ENCODE measurements around the gene MAP1LC3C. TPM values are rescaled to one million over a fixed set of nuclear protein-coding genes. Genes with fewer than 3 reads are reported as not detected.

MAP1LC3C gene
- polyA plus RNA-seq, 1 experiment: 0.23 TPM

- POLR2A ChIA-PET: interaction anchor here (0.7 kb wide), 1 partner anchor 67 kb away, joined by 3 read pairs; no protein-coding TSS in a partner anchor
- TF ChIP-seq, protein P1, sequence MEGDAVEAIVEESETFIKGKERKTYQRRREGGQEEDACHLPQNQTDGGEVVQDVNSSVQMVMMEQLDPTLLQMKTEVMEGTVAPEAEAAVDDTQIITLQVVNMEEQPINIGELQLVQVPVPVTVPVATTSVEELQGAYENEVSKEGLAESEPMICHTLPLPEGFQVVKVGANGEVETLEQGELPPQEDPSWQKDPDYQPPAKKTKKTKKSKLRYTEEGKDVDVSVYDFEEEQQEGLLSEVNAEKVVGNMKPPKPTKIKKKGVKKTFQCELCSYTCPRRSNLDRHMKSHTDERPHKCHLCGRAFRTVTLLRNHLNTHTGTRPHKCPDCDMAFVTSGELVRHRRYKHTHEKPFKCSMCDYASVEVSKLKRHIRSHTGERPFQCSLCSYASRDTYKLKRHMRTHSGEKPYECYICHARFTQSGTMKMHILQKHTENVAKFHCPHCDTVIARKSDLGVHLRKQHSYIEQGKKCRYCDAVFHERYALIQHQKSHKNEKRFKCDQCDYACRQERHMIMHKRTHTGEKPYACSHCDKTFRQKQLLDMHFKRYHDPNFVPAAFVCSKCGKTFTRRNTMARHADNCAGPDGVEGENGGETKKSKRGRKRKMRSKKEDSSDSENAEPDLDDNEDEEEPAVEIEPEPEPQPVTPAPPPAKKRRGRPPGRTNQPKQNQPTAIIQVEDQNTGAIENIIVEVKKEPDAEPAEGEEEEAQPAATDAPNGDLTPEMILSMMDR (IDR thresholded peaks at IDR 0.05; ENCODE audit: insufficient read depth, low read depth, low read length): peak; percentile 68
Observed at GRCh38 chr1:241985787-241986186, 13.1 kb downstream of the MAP1LC3C start.

GRCh38 chr1:241979926-241980325 is 19.0 kb downstream of the MAP1LC3C start:
- DNase-seq (ENCODE audit: low read depth): no peak
- Histone ChIP-seq H3K36me3 (ENCODE audit: control insufficient read depth, insufficient read depth, low read length) (no peaks in the 10 kb centered on the region), H3K27me3 (ENCODE audit: control insufficient read depth, insufficient read depth, low read length) (no peaks in the 10 kb centered on the region), H3K4me3 (ENCODE audit: low read depth, low read length) (no peak overlapping the region)
- ChIA-PET POLR2A (interaction anchor here (0.6 kb wide), 1 partner anchor 27 kb away, joined by 9 read pairs; no protein-coding TSS in a partner anchor), CTCF (interaction anchor here (1.4 to 1.6 kb wide), 2 partner anchors 19 to 79 kb away, joined by 3 to 10 read pairs; partner anchors contain the start of gene MAP1LC3C)
- TF ChIP-seq, protein P1 (IDR thresholded peaks at IDR 0.05; ENCODE audit: insufficient read depth, low read depth, low read length): no peak

More at GRCh38 chr1:241985787-241986186, 13.1 kb downstream of the MAP1LC3C start:
- Histone ChIP-seq H3K36me3 (ENCODE audit: control insufficient read depth, insufficient read depth, low read length) (no peaks in the 10 kb centered on the region), H3K4me3 (ENCODE audit: low read depth, low read length) (no peak overlapping the region), H3K27me3 (ENCODE audit: control insufficient read depth, insufficient read depth, low read length) (no peaks in the 10 kb centered on the region)
- no peak for DNase-seq (ENCODE audit: low read depth)
- CTCF ChIA-PET: interaction anchor here (0.7 to 5.3 kb wide), 21 partner anchors 9 to 457 kb away, joined by 3 to 45 read pairs (median 5); partner anchors contain the start of gene MAP1LC3C

- POLR2A ChIA-PET: no interaction called here
- H3K36me3 ChIP-seq (ENCODE audit: control insufficient read depth, insufficient read depth, low read length): no peaks in the 10 kb centered on the region
- CTCF ChIA-PET: interaction anchor here (1.4 kb wide), 1 partner anchor 78 kb away, joined by 3 read pairs; no protein-coding TSS in a partner anchor
Observed at GRCh38 chr1:241979071-241979470, 19.8 kb downstream of the MAP1LC3C start.

GRCh38 chr1:241976229-241976628 is 22.7 kb downstream of the MAP1LC3C start:
- POLR2A ChIA-PET: no interaction called here
- TF ChIP-seq, protein P1 (IDR thresholded peaks at IDR 0.05; ENCODE audit: insufficient read depth, low read depth, low read length): no peak
- no peaks in the 10 kb centered on the region for H3K36me3 ChIP-seq (ENCODE audit: control insufficient read depth, insufficient read depth, low read length)
- H3K27me3 ChIP-seq (ENCODE audit: control insufficient read depth, insufficient read depth, low read length): no peaks in the 10 kb centered on the region
- DNase-seq (ENCODE audit: low read depth): no peak
- CTCF ChIA-PET: interaction anchor here (1.9 kb wide), 1 partner anchor 9 kb away, joined by 6 read pairs; no protein-coding TSS in a partner anchor
- no peak overlapping the region for H3K4me3 ChIP-seq (ENCODE audit: low read depth, low read length)

More at GRCh38 chr1:241979071-241979470, 19.8 kb downstream of the MAP1LC3C start:
- TF ChIP-seq, protein P1 (IDR thresholded peaks at IDR 0.05; ENCODE audit: insufficient read depth, low read depth, low read length): no peak
- Histone ChIP-seq H3K4me3 (ENCODE audit: low read depth, low read length) (no peak overlapping the region), H3K27me3 (ENCODE audit: control insufficient read depth, insufficient read depth, low read length) (no peaks in the 10 kb centered on the region)
- DNase-seq (ENCODE audit: low read depth): no peak

GRCh38 chr1:241972703-241973369 is 26.1 kb downstream of the MAP1LC3C start:
- CTCF ChIA-PET: interaction anchor here (1.0 to 3.0 kb wide), 2 partner anchors 13 to 76 kb away, joined by 3 to 15 read pairs; no protein-coding TSS in a partner anchor
- Histone ChIP-seq H3K4me3 (ENCODE audit: low read depth, low read length) (no peak overlapping the region), H3K27me3 (ENCODE audit: control insufficient read depth, insufficient read depth, low read length) (no peaks in the 10 kb centered on the region), H3K36me3 (ENCODE audit: control insufficient read depth, insufficient read depth, low read length) (no peaks in the 10 kb centered on the region)
- DNase-seq (ENCODE audit: low read depth): peak; percentile 15
- POLR2A ChIA-PET: interaction anchor here (0.6 kb wide), 1 partner anchor 10 kb away, joined by 3 read pairs; no protein-coding TSS in a partner anchor
- TF ChIP-seq, protein P1 (IDR thresholded peaks at IDR 0.05; ENCODE audit: insufficient read depth, low read depth, low read length): no peak

Data from BJ (cell line).